DMS114 treated with DMSO at 0.1 percent for 48 hours (cell line): ENCODE results near the gene ARHGAP6.
"Not testable (repeated sequence)": the region's sequence is repeated elsewhere in the genome, so short reads cannot be mapped to it uniquely, and the experiment has no call there.

Source experiments
- DNase-seq: peaks from one replicate; lab custom pipeline; 2025; ENCODE audit not compliant: unreplicated experiment; lab: John Stamatoyannopoulos, UW

ARHGAP6 gene

GRCh38 chrX:11647138-11647537 lies 18.6 kb downstream of the ARHGAP6 start:
- DNase-seq = no peak

DNA sequence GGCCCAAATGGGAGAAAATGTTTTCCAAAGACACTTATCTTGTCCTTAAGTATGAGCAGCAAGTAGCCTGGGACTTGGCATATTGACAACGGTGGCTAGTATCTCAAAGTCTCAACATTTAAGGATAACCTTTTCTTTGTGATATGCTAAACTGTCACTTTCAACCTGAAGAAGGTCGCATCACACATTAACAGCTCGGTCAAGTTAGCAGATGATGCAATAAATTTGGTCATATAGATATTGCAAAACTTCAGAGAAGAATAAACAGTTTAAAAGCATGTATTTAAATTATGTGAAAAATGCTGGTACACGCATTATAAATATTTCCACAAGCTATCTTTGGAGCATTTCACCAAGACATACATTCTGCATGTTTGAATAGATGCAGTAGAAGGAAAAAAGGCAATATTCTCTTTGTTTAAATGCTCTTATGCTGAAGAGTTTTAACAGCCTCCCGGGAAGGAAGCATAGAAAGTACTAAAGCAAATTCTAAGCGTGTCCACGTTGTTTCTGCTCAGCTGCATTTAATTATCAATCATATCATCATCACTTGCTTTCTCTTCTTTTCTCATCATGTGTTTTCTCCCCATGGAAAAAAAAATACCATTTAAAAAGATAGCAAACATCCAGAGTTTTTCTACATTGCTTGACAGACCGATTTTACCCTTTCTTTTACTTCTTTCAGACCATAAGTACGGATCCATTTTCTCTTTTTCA lies 24.2 kb downstream of the ARHGAP6 start:
- DNase-seq = no peak

- DNase-seq = no peak
Measured at GRCh38 chrX:11640089-11640488, 25.6 kb downstream of the ARHGAP6 start.

DNA sequence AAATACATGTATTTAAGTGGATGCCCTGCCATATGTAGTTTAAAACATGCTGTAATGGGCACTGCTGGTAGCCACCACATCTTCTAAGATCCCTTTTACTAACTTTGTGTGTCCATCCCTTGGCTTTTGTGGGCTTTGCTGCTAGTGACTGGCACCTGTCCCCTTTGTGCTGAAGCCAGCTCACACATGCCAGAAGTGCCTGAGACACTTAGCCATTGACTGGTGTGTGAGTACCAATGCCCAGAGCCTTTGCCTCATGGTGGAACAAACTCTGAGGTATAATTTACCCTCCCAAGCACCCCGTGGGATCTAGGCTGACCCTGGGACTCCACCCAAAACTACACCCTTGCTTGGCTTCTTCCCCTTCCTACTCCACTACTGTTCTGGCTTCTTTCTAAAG lies 33.0 kb downstream of the ARHGAP6 start:
- no peak for DNase-seq

GRCh38 chrX:11629593-11630211 lies 36.0 kb downstream of the ARHGAP6 start:
- DNase-seq = no peak

DNA sequence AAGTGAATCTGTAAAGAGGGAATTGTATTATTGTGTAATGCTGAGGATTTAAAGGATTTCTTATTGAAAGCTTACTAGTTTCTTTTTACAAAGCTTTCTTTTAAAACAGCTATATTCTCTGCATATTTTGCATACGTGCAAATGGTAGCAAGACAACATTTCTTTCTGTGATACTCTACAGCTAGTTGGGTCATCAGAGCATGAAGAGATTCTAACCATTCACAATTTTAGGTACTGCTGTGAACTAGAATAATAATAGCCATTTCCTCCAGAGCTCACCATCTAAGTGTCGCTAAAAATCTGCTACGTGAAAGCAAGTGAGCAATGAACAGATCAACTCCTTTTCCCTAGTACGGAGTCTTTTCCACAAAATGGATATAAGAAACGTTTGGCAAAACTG lies 37.3 kb downstream of the ARHGAP6 start:
- DNase-seq = no peak

GRCh38 chrX:11626351-11626750 lies 39.4 kb downstream of the ARHGAP6 start:
- no peak for DNase-seq

DNA sequence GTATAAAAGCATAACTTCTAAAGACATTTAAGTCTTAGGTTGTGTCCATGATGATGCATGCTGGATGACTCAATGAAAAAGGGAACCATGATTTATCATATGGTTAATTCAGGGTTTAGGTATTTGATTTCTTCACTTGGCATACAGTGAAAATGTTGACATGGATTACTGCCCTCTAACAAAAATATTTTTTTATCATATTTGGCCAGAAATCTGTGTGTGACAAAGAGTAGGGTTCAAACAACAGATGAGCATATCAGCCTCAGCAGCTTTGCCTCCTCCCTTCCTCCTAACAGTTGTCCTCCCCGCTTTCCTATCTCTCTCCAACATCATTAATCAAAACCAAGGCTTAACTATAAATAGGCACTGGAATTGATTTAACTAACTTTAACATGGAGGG lies 46.3 kb downstream of the ARHGAP6 start:
- no peak for DNase-seq

DNA sequence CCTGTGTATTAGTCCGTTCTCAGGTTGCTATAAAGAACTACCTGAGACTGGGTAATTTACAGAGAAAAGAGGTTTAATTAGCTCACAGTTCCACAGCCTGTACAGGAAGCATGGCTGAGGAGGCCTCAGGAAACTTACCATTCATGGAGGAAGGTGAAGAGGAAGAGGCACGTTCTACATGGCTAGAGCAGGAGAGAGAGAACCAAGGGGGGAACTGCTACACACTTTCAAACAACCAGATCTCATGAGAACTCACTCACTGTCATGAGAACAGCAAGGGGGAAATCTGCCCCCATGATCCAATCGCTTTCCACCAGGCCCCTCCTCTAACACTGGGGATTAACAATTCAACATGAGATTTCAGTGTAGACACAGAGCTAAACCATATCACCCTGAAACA lies 51.5 kb downstream of the ARHGAP6 start:
- not testable (repeated sequence) for DNase-seq

DNA sequence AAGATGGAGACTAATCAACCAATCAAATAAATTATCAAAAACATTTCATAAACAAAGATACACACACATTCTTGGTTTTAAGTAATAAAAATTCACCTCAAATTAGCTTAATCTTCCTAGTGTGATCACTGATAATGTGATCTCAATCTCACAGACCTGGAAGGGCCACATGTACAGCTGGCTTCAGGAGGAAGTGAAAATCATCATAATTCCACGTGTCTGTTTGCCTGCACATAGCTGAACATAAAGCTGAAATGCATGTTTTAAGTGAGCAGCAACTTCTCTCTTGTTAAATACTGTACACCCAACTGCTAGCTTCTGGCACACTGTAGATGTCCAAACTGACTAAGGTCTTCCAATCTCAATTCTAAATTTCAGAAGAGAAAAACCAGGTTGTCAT lies 53.8 kb downstream of the ARHGAP6 start:
- DNase-seq = no peak

- no peak for DNase-seq
Measured at GRCh38 chrX:11611161-11611560, 54.6 kb downstream of the ARHGAP6 start.

DNA sequence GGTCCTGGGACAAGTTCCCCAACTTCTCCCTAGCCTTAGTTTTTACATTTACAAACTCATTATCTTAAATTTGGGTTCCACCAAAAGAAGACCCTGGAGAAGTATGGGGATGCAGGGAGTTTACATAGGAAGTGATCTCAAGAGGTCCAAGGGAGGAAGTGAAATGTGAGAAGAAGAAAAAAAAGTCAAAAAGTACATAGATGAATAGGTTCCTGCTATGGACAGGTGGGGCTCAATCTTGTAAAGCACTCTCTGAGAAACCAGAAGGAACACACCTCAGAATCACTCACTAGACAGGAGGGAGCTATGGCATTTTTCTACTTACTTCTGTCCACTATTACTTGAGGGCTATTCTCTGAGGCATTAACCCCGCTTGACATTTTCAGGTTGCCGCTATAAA lies 56.6 kb downstream of the ARHGAP6 start:
- no peak for DNase-seq

- no peak for DNase-seq
Measured at GRCh38 chrX:11606408-11606807, 59.3 kb downstream of the ARHGAP6 start.

DNA sequence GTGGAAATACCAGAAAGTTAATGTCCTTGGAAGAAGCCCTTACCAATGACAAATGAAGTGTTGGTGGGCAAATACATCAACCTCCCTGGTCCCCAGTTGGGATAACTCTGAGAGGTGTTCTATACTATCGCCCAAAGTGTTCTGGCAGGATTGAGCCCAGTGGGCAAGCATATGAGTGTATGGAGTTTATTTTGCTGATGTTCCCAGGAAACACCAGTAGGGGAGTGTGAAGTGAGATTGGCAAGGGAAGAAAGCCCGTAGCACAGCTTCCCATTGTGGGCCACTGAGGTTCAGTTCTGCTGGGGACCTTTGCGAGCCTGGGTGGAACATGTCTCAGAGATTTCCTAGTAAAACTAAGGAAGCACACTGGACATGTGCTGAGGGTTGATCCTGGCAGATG lies 65.1 kb downstream of the ARHGAP6 start:
- no peak for DNase-seq

- DNase-seq = no peak
Measured at GRCh38 chrX:11597479-11597878, 68.2 kb downstream of the ARHGAP6 start.

DNA sequence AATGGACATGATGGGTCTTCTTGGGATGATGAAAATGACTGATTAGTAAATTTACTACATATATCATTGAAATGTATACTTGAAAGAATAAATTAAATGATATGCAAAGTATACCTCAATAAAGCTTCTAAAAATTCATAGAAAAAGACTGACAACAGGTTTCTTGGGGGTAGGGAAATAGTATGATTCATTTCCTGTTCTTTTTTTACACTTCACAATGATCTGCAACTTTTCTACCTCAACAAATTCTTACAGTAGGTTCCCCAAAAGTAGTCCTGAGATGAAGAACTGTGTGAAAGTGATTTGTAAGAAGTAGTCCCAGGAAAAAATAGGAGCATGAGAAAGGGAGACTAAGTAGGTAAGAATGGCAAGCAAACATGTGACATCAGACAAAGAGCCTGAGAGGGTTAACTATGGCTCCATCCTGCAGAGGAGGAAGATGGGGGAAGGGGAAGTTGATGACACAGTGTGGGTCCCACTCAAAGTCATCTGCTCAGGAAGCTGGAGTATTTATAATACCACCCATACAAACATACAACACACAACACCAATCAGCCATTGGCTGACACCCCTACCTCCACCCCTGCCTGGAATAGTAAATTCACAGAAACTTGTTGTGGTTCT lies 73.9 kb downstream of the ARHGAP6 start:
- no peak for DNase-seq

GRCh38 chrX:11589641-11590040 lies 76.1 kb downstream of the ARHGAP6 start:
- no peak for DNase-seq

DNA sequence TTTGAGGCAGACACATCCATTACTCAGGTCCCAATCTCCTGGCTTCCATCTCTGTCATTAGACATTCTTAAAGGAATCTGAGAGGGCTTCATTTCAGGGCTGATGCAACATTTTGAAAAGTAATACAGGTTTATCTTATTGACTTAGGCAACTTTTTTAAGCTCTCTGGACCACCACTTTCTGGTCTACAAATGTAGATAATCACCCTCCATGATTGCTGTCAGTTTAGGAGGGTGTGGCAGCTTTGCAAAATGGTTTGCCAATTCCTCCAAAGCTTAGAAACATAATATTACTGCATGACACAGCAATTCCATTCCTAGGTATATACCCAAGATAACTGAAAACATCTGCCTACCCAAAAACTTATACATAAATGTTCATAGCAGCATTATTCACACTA lies 77.6 kb downstream of the ARHGAP6 start:
- DNase-seq = no peak

DNA sequence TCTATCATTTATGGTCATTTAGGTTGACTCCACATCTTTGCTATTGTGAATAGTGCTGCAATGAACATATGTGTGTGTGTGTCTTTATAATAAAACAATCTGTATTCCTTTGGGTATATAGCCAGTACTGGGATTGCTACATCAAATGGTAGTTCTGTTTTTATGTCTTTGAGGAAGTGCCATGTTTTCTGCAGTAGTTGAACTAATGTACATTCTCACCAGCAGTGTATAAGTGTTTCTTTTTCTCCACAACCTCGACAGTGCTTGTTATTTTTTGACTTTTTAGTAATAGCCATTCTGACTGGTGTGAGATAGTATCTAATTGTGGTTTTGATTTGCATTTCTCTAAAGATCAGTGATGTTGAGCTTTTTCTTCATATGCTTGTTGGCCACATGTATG lies 80.5 kb downstream of the ARHGAP6 start:
- DNase-seq = no peak

- no peak for DNase-seq
Measured at GRCh38 chrX:11580789-11581188, 84.9 kb downstream of the ARHGAP6 start.

- DNase-seq = no peak
Measured at GRCh38 chrX:11579636-11580600, 85.8 kb downstream of the ARHGAP6 start.
